T-helper 22 cell (primary cell): ENCODE measurements around the gene KLHL22.
A peak's percentile ranks its signal among the peaks of the same experiment; 100 is the strongest.

Experiments used
- DNase-seq: peaks from one replicate; pipeline ENCODE4 v3.0.0-alpha.2; 2020; ENCODE audit warnings: low read depth

KLHL22 gene

DNA sequence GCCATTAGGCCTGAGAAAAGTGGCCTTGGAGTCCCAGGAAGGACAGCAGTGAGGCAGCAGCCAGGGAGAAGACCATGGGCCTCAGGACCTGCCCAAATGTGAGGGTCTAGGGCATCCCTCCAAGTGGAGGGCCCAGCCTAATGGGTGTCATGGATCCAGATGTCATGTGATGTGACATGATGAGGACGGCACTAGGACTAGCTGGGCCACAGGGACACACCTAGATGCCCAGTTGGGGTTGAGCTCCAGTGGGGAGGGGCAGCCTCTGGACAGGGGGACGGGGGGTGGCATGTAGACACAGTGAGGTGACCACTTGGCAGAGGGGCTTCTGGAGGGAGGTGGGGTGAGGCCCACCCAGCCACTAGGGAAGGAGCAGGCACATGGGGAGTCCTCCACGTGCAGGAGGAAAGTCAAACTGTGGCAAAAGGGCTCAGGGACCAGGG, 63.3 kb downstream of the KLHL22 start:
- DNase-seq, result no peak

DNA sequence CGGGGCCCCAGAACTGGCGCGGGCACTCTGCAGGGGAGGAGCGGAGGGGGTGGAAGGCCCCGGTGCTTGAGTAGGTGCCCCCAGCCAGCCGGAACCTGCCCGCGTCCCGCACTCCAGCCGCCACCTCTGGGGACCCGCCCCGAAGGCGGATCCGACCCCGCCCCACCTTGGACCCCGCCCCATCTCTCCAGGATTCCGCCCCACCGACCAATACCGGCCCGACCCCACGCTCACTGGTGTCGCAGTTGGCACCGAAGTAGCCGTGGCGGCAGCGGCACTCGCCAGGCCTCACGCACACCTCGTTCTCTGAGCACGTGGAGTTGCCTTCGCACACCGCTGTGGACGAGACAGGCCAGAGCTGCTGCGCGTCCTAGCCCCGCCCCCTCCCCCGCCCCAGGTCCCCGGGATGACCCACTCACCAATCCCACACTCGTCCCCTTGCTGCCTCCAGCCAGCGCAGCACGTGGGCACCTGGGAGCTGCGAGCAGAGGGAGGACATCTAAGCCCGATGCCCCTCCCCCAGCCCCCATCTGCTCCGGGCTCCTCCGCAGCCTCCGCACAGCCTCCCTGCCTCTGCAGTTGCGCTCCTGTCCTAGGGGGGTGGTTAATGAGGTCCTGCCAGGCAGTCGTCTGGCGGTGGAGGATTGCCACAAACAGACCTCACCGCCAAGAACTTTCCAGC, 63.9 kb downstream of the KLHL22 start:
- DNase-seq, result no peak

GRCh38 chr22:20430720-20431510, 64.7 kb downstream of the KLHL22 start:
- peak; percentile 29 for DNase-seq

GRCh38 chr22:20430101-20430719, 65.4 kb downstream of the KLHL22 start:
- no peak for DNase-seq

DNA sequence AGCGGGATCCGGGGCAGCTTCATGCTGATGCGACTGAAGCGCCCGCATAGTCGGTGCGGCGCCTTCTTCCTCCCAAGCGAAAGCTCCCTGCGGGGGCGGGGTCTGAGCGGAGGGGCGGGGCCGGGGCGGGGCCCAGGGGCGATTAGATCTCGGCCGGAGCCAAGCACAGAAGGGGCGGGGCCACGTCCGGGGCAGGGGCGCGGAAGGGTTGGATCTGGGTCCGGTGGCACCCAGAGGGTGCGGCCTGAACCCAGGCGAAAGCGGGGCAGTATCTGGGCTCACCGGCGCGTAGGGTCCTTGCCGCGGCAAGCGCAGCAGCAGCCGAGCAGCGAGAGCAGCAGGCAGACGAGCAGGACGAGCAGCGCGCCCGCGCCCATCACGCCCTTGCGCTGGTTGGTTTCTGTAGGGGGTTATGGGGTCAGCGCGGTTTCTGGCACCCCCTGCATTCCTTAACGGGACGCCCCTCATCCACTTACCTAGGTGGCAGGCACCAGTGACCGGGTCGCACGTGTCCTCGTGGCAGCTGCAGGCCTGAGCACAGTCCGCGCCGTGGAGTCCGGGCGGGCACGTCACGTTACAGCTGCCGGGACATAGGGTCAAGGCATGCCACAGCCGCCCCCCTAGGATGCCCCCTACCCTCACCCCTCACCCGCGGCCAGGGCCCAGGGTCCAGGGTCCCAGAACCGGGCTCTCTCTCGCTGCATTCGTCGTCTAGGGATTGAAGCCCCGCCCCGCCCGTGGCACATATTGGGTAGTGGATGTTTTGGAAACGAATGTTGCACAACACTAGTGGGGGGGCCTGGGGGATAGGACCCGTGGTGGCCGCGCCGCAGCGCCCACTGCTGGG, 66.1 kb downstream of the KLHL22 start:
- peak; percentile 74 for DNase-seq

DNA sequence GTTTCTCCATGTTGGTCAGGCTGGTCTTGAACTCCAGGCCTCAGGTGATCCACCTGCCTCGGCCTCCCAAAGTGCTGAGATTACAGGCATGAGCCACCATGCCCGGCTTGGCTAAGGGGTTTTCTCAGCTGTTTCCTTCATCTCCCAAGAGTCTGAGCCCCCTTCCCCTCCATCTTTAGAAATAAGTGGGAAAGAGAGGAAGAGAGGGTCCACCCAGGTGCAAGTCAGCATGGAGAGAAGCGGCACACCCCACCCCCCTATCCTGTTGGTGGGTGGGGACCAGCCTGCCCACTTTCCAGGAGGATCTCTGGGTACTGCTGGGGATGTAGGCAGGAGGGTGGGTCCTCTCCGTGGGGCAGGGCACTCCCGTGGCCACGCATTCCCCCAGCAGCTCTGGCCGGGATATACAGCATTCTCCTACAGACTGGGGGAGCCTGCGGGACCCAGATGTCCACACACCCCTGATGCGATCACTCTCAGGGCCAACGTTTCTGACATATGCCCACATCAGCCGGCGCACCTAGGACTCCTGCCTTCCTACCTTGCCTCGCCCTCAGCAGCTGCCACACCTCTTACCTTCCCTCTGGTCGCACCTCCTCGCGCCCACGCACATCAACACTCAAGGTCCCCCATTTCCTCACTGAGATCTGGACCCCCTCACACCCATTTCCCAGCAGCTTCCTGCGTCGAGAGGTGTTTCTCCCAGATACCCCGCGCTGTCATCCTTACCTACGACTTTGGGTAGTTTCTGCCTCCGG, 66.9 kb downstream of the KLHL22 start:
- no peak for DNase-seq

DNA sequence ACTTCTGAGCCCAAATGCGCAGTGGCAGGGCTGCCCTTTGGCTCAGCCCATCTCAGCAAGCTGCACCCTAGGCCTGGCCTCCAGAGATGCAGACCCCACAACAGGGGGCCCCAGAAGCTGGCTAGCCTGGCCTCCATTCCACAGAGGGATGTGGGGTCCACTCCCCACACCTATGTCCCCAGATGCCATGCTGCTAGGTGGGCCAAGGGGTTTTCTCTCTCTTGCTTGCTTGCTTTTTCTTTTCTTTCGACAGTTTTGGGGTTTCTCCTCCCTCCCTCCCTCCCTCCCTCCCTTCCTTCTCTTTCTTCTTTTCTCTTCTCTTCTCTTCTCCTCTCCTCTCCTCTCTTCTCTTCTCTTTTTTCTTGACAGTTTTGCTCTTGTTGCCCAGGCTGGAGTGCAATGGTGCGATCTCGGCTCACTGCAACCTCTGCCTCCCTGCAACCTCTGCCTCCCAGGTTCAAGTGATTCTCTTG, 67.6 kb downstream of the KLHL22 start:
- DNase-seq, result no peak

DNA sequence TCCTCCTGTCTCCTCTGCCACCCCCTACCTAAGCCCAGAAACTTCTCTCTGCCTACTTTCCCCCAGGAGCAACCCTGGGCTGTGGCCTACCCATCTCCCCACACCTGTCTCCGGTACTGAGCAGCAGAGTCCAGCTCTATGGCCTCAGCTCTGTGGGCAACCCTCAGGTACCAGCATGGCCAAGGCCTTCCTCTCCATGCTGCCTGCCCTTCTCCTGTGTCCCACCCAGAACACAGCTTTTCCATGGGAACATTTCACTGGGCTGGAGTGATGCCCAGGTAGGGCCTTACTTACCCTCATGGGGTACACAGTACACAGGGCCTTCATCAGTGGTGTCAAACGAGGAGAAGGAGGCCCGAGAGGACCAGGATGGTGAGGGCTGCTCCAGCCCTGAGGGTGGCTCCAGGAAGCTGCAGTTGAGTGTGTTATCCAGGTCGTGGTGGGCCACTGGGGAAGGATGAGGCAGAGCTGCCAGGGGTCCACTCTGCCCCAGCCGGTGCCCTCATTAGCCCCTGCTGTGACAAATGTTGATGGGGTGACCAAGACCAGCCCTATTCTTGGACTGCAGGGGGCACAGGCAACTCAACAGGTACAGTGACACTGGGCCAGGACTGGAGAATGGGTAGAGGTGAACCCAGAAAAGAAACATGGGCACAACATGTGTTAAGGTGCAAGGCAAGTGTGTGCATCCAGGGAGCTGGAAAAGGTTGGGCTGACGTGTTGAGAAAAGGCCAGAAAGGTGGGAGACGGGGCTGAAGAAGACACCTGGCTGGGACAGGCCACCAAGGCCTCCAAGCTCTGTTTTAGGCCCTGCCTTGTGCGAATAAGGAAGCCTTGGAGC, 68.3 kb downstream of the KLHL22 start:
- DNase-seq, result no peak

GRCh38 chr22:20426259-20426615, 69.4 kb downstream of the KLHL22 start:
- no peak for DNase-seq

DNA sequence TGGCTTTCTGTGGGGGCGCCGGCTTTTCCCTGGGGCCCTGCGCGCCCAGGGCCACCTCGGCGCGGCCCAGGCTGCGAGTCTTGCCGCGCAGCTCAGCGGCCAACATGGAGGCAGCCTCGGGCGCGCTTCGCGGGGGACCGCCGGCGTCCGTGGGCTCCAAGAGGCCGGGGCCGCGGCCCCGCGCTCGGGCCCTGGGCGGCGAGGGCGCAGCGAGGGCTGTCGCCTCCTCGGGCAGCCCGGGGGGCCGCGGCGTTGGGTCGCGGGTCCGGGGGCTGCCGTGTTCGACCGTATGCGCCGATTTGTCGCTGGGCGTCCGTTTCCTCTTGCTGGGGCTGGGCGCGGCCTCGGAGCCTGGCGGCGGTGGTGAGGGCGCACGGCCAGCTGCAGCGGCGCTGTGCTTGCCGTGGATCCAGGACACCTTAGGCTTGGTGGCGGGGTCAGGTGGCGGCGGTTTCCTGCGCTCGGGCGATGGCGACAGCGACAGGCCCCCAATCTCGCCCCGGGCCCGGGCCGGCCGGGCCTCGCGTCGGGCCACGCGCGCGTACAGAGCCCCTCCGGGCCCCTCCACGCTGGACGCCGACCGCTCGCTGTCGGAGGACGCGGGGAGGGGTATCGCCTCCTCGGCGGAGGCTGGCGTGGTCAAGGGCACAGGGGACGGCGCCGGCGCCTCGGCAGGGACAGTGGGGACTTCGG, 69.9 kb downstream of the KLHL22 start:
- no peak for DNase-seq

- DNase-seq, result no peak
These were observed 70.5 kb downstream of the KLHL22 start for GRCh38 chr22:20424932-20425565.

- no peak for DNase-seq
These were observed 71.0 kb downstream of the KLHL22 start for GRCh38 chr22:20424568-20424931.

- no peak for DNase-seq
These were observed 71.6 kb downstream of the KLHL22 start for GRCh38 chr22:20423906-20424551.

- no peak for DNase-seq
These were observed 72.3 kb downstream of the KLHL22 start for GRCh38 chr22:20423008-20423905.

DNA sequence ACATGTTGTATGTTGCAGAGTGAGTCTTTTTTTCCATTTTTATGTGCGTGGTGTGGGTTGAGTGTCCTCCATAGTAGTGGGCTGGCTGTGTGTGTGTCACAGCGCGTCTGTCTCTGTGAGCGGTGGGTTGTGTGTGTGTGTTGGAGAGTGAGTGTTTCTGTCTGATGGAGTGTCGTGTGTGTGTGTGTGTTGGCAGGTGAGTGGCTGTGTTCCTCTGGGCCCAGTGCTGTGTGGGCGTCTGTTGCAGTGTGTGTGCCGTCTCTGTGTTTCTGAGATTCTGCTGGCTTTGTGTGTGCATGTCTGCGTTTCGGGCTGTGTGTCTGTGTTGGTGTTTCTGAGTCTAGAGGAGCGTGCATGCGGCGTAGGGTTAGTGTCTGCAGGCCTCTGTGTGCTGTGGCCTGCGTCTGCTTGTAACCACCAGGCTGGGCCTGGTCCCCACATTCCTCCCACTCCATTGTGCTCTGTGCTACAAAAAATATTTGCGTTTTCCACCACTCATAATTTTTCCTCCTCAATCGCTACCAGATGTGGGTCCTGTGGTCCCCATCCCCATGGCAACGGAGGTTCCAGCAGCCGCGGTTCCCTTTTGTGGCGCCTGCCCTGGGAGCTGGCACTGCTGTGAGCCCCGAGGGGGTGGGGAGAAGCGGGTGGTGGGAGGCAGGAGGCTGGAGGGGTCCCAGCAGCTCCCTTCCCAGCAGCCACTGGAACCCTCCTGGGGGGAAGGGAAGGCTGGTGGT, 73.2 kb downstream of the KLHL22 start:
- no peak for DNase-seq

DNA sequence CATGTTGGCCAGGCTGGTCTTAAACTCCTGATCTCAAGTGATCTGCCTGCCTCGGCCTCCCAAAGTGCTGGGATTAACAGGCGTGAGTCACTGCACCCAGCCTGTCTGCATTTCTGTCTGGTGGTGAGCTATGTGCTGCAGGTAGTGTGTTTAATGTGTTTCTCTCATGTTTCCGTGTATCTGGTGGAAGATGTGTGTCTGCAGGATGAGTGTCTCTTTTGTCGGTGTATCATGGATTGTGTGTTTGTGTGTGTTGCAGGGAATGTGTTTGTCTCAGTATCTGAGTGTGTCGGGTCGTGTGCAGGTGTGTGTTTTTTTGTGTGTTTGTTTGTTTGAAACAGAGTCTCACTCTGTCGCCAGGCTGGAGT, 74.1 kb downstream of the KLHL22 start:
- DNase-seq, result no peak

DNA sequence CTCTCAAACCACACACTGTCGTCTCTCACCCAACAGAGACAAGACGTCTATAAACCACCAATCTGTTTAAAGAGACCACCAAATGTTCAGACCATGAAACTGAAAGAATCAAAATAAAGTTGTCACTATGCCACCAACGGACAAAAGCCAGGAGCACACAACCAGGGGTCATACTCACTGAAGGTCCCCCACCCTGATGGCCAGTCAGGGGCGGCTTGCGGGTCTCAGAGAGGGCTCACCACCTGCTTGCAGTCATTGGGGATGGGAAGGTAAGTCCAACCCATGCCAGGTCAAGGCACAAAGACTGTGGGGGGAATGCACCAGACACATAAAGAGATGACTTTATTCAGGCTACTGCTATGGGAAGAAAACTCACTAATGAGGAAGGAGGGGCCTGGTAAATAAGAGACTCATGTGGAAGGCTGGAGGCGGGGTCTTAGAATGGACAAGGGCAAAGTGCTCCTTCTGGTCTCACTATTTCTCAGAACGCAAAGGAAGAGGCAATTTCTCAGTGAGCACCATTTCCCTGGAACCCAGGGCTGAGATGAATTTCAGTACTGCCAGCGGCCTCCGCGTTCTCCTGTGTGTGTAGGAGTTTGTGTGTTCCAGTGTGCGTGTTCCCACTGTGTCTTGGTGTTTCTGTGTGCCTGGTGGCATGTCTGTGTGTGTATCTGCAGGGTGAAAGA, 75.3 kb downstream of the KLHL22 start:
- DNase-seq, result no peak
